Aorta (tissue), 5 donors: ENCODE data around the gene CLCN2. TPM values are rescaled to one million over a fixed set of nuclear protein-coding genes. Genes with fewer than 3 reads are reported as not detected.

Source experiments
- ATAC-seq: fragments of 200-7000 bp; cut with Tn5 transposase; one replicate; pipeline ENCODE4 v1.9.1; 2022; ENCODE audit warnings: moderate library complexity; ENCODE audit not compliant: low FRiP score
- DNase-seq, 2 donors: peaks; one replicate each; pipeline ENCODE4 v3.0.0-alpha.2; 2020
- H3K27ac ChIP-seq, 2 donors: one replicate each; pipeline ENCODE4 v1.5.1; 2013; ENCODE audit warnings: low read length in 2 of 2, mild to moderate bottlenecking in 2 of 2, moderate library complexity in 2 of 2, control low read depth in 1 of 2, inconsistent platforms in 1 of 2, low read depth in 1 of 2
- H3K27me3 ChIP-seq, 2 donors: one replicate each; pipeline ENCODE4 v1.6.1; 2013; ENCODE audit warnings: control low read depth in 1 of 2, low read length in 1 of 2, mild to moderate bottlenecking in 1 of 2, moderate library complexity in 1 of 2; ENCODE audit not compliant: insufficient read depth in 2 of 2, control insufficient read depth in 1 of 2
- H3K36me3 ChIP-seq, 2 donors: one replicate each; pipeline ENCODE4 v1.6.1; 2013; ENCODE audit warnings: control low read depth in 1 of 2, low read length in 1 of 2, mild to moderate bottlenecking in 1 of 2; ENCODE audit not compliant: insufficient read depth in 2 of 2, control insufficient read depth in 1 of 2
- H3K4me1 ChIP-seq, 2 donors: one replicate each; pipeline ENCODE4 v1.6.1; 2013; ENCODE audit warnings: low read length in 2 of 2, control low read depth in 1 of 2, mild to moderate bottlenecking in 1 of 2, moderate library complexity in 1 of 2; ENCODE audit not compliant: insufficient read depth in 2 of 2, control insufficient read depth in 1 of 2
- H3K4me3 ChIP-seq, 2 donors: one replicate each; pipeline ENCODE4 v1.5.1; 2013; ENCODE audit warnings: low read length in 2 of 2, control low read depth in 1 of 2, mild to moderate bottlenecking in 1 of 2
- H3K9me3 ChIP-seq: one replicate; pipeline ENCODE4 v1.6.1; 2013; ENCODE audit warnings: mild to moderate bottlenecking, low read length; ENCODE audit not compliant: control insufficient read depth
- WGBS, 2 donors: extraction: QIAGEN DNeasy Blood & Tissue Kit; methylation state at CpG; one replicate each; pipeline ENCODE4 v1.1.7; 2013; 5-methylcytosine and 5-hydroxymethylcytosine counted together
- intact Hi-C, 2 donors: fragments of 100-400 bp; cut with DNase I; formaldehyde crosslinking; loops; one replicate each; pipeline versions ENCODE4 v1.14.2 to v1.15.0; 2022
- polyA plus RNA-seq, 2 donors: library from polyadenylated mRNA; stranded (reverse); fragments of 200-250 nt; gene quantifications; one replicate each; pipeline ENCODE4 v1.2.3, GENCODE V29; 2013
- total RNA-seq, 2 donors: library from RNA; stranded (reverse); fragmentation: NEBNext Ultra II Directional; extraction: Animal tissue kit (Norgen Biotek cat#: 25700); gene quantifications; one replicate each; pipeline ENCODE4 v1.2.1, GENCODE V29; 2021
- donor health status: healthy with polysubstance abuse.
- donor health status: Bipolar disorder and iron deficiency.
- donor health status: DM: no; HTN: no; CAD: no.
- donor health status: DM: no; HTN: no; CAD: no.
- donor health status: DM: yes; HTN: yes; CAD: no.

CLCN2 gene
- total and polyA plus RNA-seq, 4 donors, result 4.1 to 14.5 (median 5.4) TPM

DNA sequence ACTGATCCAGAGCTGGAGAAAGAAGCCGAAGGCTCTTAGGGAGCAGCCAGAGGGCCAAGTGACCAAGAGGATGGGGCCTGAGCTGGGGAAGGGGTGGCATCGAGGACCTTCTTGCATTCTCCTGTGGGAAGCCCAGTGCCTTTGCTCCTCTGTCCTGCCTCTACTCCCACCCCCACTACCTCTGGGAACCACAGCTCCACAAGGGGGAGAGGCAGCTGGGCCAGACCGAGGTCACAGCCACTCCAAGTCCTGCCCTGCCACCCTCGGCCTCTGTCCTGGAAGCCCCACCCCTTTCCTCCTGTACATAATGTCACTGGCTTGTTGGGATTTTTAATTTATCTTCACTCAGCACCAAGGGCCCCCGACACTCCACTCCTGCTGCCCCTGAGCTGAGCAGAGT lies 28.0 kb upstream of the CLCN2 start:
- no peaks in the 10 kb centered on the region for H3K4me1 ChIP-seq
- H3K9me3 ChIP-seq, result no peaks in the 10 kb centered on the region
- H3K4me3 ChIP-seq, result no peak overlapping the region
- intact Hi-C loops, result no loop called here
- 73 to 80% methylated on average over 5 of the region's 5 CpGs for WGBS, 2 donors
- no peaks in the 10 kb centered on the region for H3K27me3 ChIP-seq
- H3K27ac ChIP-seq, result no peak overlapping the region
- no peaks in the 10 kb centered on the region for H3K36me3 ChIP-seq
- DNase-seq, result peak in 1 of 2 donors; percentile 16
- no peak for ATAC-seq

DNA sequence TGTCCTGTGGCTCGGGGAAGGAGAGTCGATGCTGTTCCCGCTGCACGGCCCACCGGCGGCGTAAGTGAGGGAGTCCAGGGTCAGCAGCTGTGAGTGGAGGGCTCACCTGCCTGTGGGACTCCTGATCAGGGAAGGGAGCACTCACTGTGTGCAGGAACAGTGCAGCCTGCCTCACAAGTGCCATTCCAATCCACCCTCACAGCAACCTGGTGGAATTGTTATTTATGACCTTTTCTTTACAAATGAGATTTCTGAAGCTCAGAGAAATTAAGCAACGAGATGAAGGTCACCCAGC lies 27.5 kb upstream of the CLCN2 start:
- intact Hi-C loops, result no loop called here
- no peak overlapping the region for H3K27ac ChIP-seq
- WGBS, 2 donors, result 85 to 86% methylated on average over 8 of the region's 8 CpGs

GRCh38 chr3:184388164-184388935 lies 26.9 kb upstream of the CLCN2 start:
- ATAC-seq, result no peak
- Histone ChIP-seq H3K4me1 (no peaks in the 10 kb centered on the region), H3K4me3 (no peak overlapping the region), H3K27ac (no peak overlapping the region), H3K27me3 (no peaks in the 10 kb centered on the region), H3K9me3 (no peaks in the 10 kb centered on the region), H3K36me3 (no peaks in the 10 kb centered on the region)
- peak in 1 of 2 donors; percentile 55 for DNase-seq
- WGBS, 2 donors, result 78 to 82% methylated on average over 8 of the region's 8 CpGs
- intact Hi-C loops, result no loop called here

More for the DNA sequence above, 27.5 kb upstream of the CLCN2 start:
- Histone ChIP-seq H3K9me3 (no peaks in the 10 kb centered on the region), H3K27me3 (no peaks in the 10 kb centered on the region), H3K4me1 (no peaks in the 10 kb centered on the region), H3K36me3 (no peaks in the 10 kb centered on the region), H3K4me3 (no peak overlapping the region)
- DNase-seq (no peak), ATAC-seq (no peak)

GRCh38 chr3:184387174-184387714 lies 25.8 kb upstream of the CLCN2 start:
- no peak for ATAC-seq
- Histone ChIP-seq H3K27ac (no peak overlapping the region), H3K36me3 (no peaks in the 10 kb centered on the region), H3K4me1 (no peaks in the 10 kb centered on the region), H3K4me3 (no peak overlapping the region), H3K27me3 (no peaks in the 10 kb centered on the region), H3K9me3 (no peaks in the 10 kb centered on the region)
- WGBS, 2 donors, result 95 to 97% methylated on average over 12 of the region's 12 CpGs
- intact Hi-C loops, result no loop called here
- peak in 1 of 2 donors; percentile 51 for DNase-seq

GRCh38 chr3:184386047-184386806 lies 24.8 kb upstream of the CLCN2 start:
- H3K36me3 ChIP-seq, result no peaks in the 10 kb centered on the region
- H3K27ac ChIP-seq, result no peak overlapping the region
- H3K4me1 ChIP-seq, result no peaks in the 10 kb centered on the region
- ATAC-seq, result no peak
- 71 to 79% methylated on average over 37 of the region's 37 CpGs for WGBS, 2 donors
- H3K4me3 ChIP-seq, result no peak overlapping the region
- no peaks in the 10 kb centered on the region for H3K27me3 ChIP-seq
- H3K9me3 ChIP-seq, result no peaks in the 10 kb centered on the region
- intact Hi-C loops, result no loop called here
- DNase-seq, result peak in 1 of 2 donors; percentile 71

DNA sequence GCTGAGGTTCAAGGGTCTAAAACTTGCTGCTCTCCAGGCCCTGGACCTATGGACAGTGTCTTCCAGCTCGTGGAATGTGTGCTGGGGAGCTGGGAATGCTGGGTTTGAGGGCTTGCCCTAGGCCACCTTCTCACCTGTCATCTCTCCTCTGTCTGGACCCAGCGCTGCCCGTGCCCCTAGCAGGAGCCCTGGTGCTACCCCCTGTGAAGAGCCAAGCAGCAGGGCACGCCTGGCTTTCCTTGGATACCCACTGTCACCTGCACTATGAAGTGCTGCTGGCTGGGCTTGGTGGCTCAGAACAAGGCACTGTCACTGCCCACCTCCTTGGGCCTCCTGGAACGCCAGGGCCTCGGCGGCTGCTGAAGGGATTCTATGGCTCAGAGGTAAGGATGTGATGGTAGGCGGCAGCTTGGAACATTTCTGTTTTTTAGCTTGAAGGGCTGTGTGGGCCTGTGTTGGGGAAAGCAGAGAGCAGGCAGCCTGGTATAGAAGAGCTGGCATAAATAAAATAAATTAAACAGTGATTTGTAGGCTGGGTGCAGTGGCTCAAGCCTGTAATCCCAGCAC lies 23.5 kb upstream of the CLCN2 start:
- ATAC-seq, result no peak
- WGBS, 2 donors, result 94 to 95% methylated on average over 6 to 8 of the region's 8 CpGs

GRCh38 chr3:184384342-184384741 lies 22.9 kb upstream of the CLCN2 start:
- no peaks in the 10 kb centered on the region for H3K4me1 ChIP-seq
- no peaks in the 10 kb centered on the region for H3K27me3 ChIP-seq
- no peak overlapping the region for H3K27ac ChIP-seq
- no peaks in the 10 kb centered on the region for H3K36me3 ChIP-seq
- ATAC-seq (no peak), DNase-seq (peak in 1 of 2 donors; percentile 56)
- intact Hi-C loops, result no loop called here
- H3K4me3 ChIP-seq, result no peak overlapping the region
- 88% methylated on average over 9 of the region's 9 CpGs for WGBS, 2 donors
- no peaks in the 10 kb centered on the region for H3K9me3 ChIP-seq

More for the DNA sequence above, 23.5 kb upstream of the CLCN2 start:
- intact Hi-C loops, result no loop called here
- Histone ChIP-seq H3K4me1 (no peaks in the 10 kb centered on the region), H3K27me3 (no peaks in the 10 kb centered on the region), H3K9me3 (no peaks in the 10 kb centered on the region), H3K27ac (no peak overlapping the region), H3K4me3 (no peak overlapping the region), H3K36me3 (no peaks in the 10 kb centered on the region)
- DNase-seq, result peak in 1 of 2 donors; percentile 70

DNA sequence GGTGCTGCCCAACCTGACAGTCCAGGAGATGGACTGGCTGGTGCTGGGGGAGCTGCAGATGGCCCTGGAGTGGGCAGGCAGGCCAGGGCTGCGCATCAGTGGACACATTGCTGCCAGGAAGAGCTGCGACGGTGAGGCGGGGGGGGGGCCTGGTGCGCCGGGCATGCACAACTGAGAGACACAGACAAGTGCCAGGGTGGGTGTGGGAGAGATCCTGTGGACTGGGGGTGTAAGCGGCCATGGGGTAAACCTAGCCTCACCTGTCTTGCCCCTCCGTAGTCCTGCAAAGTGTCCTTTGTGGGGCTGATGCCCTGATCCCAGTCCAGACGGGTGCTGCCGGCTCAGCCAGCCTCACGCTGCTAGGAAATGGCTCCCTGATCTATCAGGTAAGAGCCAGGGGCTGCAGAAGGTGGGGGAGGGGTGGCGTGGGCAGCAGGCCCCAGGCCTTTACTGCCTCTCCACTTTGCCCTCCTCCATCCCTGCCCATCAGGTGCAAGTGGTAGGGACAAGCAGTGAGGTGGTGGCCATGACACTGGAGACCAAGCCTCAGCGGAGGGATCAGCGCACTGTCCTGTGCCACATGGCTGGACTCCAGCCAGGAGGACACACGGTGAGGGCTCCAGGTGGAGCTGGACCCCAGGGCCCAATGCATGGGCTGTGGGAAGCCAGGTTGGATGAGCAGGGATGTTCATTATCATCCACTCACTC lies 21.8 kb upstream of the CLCN2 start:
- 96 to 97% methylated on average over 15 of the region's 15 CpGs for WGBS, 2 donors
- H3K4me1 ChIP-seq, result no peaks in the 10 kb centered on the region
- DNase-seq (peak in 1 of 2 donors; percentile 69), ATAC-seq (no peak)
- H3K27ac ChIP-seq, result no peak overlapping the region
- no peaks in the 10 kb centered on the region for H3K36me3 ChIP-seq
- no peaks in the 10 kb centered on the region for H3K27me3 ChIP-seq
- H3K9me3 ChIP-seq, result no peaks in the 10 kb centered on the region
- no peak overlapping the region for H3K4me3 ChIP-seq
- intact Hi-C loops, result no loop called here
